A673 (cell line): ENCODE data around the gene CCL11. TPM values are rescaled to one million over a fixed set of nuclear protein-coding genes. Genes with fewer than 3 reads are reported as not detected.

Experiments used
- BruUV-seq: library from RNA; stranded (reverse); fragments of 400-500 nt; replicated peaks from 2 replicates; lab custom pipeline; 2021; lab: Mats Ljungman, UMichigan
- CTCF ChIA-PET: fragments of 300-600 bp; sonication (Branson Sonifier 250); formaldehyde crosslinking; loops from one replicate; lab custom pipeline; 2022; ENCODE audit warnings: antibody characterized with exemption; lab: Charles Lee
- POLR2A ChIA-PET: fragments of 300-600 bp; sonication (Branson Sonifier 250); formaldehyde crosslinking; loops from one replicate; lab custom pipeline; 2022; ENCODE audit warnings: antibody characterized with exemption; ENCODE audit not compliant: low non-redundant PET; lab: Charles Lee
- DNase-seq: peaks from one replicate; pipeline ENCODE4 v3.0.0-alpha.2; 2015; ENCODE audit warnings: low spot score
- H3K27ac ChIP-seq: fragments of 200-600 bp; sonication (generic); 2 replicates; pipeline ENCODE4 v1.5.1; 2016; ENCODE audit warnings: mixed run types, low read depth, mild to moderate bottlenecking, mixed read lengths, antibody characterized with exemption, low read length; ENCODE audit not compliant: poor library complexity, severe bottlenecking
- H3K27me3 ChIP-seq: fragments of 200-600 bp; sonication (generic); replicated peaks from 2 replicates; pipeline ENCODE4 v1.6.1; 2017; ENCODE audit warnings: mixed run types, low read depth, mild to moderate bottlenecking, mixed read lengths, antibody characterized with exemption, low read length; ENCODE audit not compliant: insufficient read depth, poor library complexity
- H3K36me3 ChIP-seq: fragments of 200-600 bp; sonication (generic); 2 replicates; pipeline ENCODE4 v1.6.1; 2016; ENCODE audit warnings: mixed run types, mild to moderate bottlenecking, mixed read lengths, antibody characterized with exemption, low read length; ENCODE audit not compliant: insufficient read depth, poor library complexity, severe bottlenecking
- H3K4me1 ChIP-seq: fragments of 200-600 bp; sonication (generic); 2 replicates; pipeline ENCODE4 v1.6.1; 2017; ENCODE audit warnings: mixed run types, mild to moderate bottlenecking, mixed read lengths, antibody characterized with exemption, low read length; ENCODE audit not compliant: insufficient read depth, poor library complexity, severe bottlenecking
- H3K4me3 ChIP-seq: fragments of 200-600 bp; sonication (generic); 2 replicates; pipeline ENCODE4 v1.5.1; 2016; ENCODE audit warnings: low read depth, mixed run types, mild to moderate bottlenecking, mixed read lengths, low read length; ENCODE audit not compliant: poor library complexity, severe bottlenecking
- H3K9me3 ChIP-seq: fragments of 200-600 bp; sonication (generic); 2 replicates; pipeline ENCODE4 v1.6.1; 2016; ENCODE audit warnings: mixed run types, low read depth, mild to moderate bottlenecking, mixed read lengths, antibody characterized with exemption, low read length; ENCODE audit not compliant: poor library complexity, severe bottlenecking
- EZH2 ChIP-seq: fragments of 200-600 bp; sonication (generic); IDR thresholded peaks from 2 replicates; pipeline ENCODE4 v1.6.1; 2017; ENCODE audit warnings: borderline replicate concordance, low read depth, mild to moderate bottlenecking, mixed read lengths, antibody characterized with exemption, low read length; ENCODE audit not compliant: poor library complexity, severe bottlenecking
- intact Hi-C: fragments of 100-400 bp; cut with micrococcal nuclease; formaldehyde crosslinking; loops from one replicate; pipeline ENCODE4 v1.10.0; 2022; ENCODE audit not compliant: unreplicated experiment
- total RNA-seq: library from RNA; stranded (reverse); gene quantifications from 2 replicates; pipeline ENCODE4 v1.2.3, GENCODE V29; 2021
- TF ChIP-seq, protein P1 (sequence below): fragments of 300-800, 200-600 bp; sonication (generic); conservative IDR thresholded peaks from 2 replicates; pipeline ENCODE4 v1.5.1; 2017; ENCODE audit warnings: low read depth, mild to moderate bottlenecking, antibody characterized with exemption, low read length, moderate library complexity, mixed read lengths

Gene CCL11
- total RNA-seq, 1 experiment from 2014 or later, result not detected

DNA sequence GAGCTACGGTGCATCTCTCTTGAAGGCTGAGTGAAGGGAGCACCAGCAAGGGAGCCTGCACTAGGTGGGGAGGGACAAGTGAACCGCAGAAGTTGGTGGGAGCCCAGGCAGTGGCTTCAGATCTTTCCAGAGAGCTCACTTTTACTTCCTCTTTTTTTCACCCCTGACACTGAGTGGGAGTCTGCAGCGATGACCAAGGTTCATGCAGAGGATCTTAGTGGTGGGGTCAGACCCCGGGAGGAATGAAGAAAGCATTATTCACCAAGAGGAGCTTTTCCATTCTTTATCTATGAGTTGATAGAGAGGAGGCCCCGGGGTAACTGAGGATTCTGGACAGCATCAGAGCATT, 33.5 kb upstream of the CCL11 start:
- intact Hi-C loops, result no loop called here
- H3K27ac ChIP-seq, result no peak overlapping the region
- BruUV-seq, result no TSS peak

DNA sequence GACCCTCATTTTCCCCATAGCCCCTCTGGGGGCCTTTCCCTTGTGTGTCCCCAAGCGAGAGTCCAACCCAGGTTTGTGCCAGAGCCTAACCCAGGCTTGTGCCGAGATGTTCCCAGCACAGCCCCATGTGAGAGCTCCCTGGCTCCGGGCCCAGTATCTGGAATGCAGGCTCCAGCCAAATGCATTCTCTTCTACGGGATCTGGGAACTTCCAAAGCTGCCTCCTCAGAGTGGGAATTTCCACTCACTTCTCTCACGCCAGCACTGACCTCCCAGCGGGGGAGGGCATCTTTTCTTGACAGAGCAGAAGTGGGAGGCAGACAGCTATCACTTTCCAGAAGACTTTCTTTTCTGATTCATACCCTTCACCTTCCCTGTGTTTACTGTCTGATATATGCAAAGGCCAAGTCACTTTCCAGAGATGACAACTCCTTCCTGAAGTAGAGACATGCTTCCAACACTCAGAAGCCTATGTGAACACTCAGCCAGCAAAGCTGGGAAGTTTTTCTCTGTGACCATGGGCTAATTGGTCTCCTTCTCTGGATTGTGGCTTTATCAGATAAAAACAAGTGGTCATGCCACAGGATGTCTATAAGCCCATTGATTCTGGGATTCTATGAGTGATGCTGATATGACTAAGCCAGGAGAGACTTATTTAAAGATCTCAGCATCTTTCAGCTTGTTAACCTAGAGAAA, 33.0 kb upstream of the CCL11 start:
- no peak for TF ChIP-seq EZH2
- TF ChIP-seq, protein P1, sequence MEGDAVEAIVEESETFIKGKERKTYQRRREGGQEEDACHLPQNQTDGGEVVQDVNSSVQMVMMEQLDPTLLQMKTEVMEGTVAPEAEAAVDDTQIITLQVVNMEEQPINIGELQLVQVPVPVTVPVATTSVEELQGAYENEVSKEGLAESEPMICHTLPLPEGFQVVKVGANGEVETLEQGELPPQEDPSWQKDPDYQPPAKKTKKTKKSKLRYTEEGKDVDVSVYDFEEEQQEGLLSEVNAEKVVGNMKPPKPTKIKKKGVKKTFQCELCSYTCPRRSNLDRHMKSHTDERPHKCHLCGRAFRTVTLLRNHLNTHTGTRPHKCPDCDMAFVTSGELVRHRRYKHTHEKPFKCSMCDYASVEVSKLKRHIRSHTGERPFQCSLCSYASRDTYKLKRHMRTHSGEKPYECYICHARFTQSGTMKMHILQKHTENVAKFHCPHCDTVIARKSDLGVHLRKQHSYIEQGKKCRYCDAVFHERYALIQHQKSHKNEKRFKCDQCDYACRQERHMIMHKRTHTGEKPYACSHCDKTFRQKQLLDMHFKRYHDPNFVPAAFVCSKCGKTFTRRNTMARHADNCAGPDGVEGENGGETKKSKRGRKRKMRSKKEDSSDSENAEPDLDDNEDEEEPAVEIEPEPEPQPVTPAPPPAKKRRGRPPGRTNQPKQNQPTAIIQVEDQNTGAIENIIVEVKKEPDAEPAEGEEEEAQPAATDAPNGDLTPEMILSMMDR, result no peak
- Histone ChIP-seq H3K4me1 (no peaks in the 10 kb centered on the region), H3K27ac (no peak overlapping the region), H3K4me3 (no peak overlapping the region), H3K36me3 (no peaks in the 10 kb centered on the region), H3K27me3 (no peaks in the 10 kb centered on the region), H3K9me3 (no peaks in the 10 kb centered on the region)
- POLR2A ChIA-PET, result no interaction called here
- CTCF ChIA-PET, result no interaction called here
- no peak for DNase-seq
- no TSS peak for BruUV-seq
- intact Hi-C loops, result no loop called here

More for the DNA sequence above, 33.5 kb upstream of the CCL11 start:
- Histone ChIP-seq H3K9me3 (no peaks in the 10 kb centered on the region), H3K4me3 (no peak overlapping the region), H3K4me1 (no peaks in the 10 kb centered on the region), H3K27me3 (no peaks in the 10 kb centered on the region), H3K36me3 (no peaks in the 10 kb centered on the region)
- CTCF ChIA-PET, result no interaction called here
- DNase-seq, result no peak
- POLR2A ChIA-PET, result no interaction called here
- TF ChIP-seq, protein P1, result no peak
- no peak for TF ChIP-seq EZH2

DNA sequence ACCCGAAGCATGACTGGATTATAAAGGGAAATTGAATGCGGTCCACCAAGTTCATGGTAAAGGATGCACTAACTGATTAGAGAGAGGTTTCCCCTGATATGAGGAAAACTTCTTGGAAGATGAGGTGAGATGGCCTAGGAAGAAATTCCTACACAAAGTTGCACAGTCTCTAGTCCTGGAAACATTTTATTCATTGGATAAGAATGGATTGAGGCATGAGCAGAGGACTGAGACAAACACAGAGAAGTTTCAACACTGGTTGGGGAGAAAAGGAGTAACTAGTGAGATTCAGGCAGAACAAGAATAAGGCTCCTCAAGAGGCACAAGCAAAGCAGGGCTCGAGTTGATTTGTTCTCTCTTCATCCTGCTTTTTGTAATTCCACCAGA, 32.4 kb upstream of the CCL11 start:
- no peaks in the 10 kb centered on the region for H3K36me3 ChIP-seq
- H3K27ac ChIP-seq, result no peak overlapping the region
- no TSS peak for BruUV-seq
- no peaks in the 10 kb centered on the region for H3K9me3 ChIP-seq
- TF ChIP-seq, protein P1, result no peak
- TF ChIP-seq EZH2, result no peak
- POLR2A ChIA-PET, result no interaction called here
- CTCF ChIA-PET, result no interaction called here
- no peaks in the 10 kb centered on the region for H3K27me3 ChIP-seq
- no peak overlapping the region for H3K4me3 ChIP-seq
- intact Hi-C loops, result no loop called here
- DNase-seq, result no peak
- no peaks in the 10 kb centered on the region for H3K4me1 ChIP-seq
